Stomach (tissue), 4 donors: ENCODE measurements around the gene SMAD3.

Source experiments
- EP300 ChIP-seq: sonication (generic); formaldehyde crosslinking; IDR thresholded peaks from one replicate; pipeline ENCODE4 v1.6.1; 2017; ENCODE audit warnings: antibody characterized with exemption
- POLR2A ChIP-seq, 4 donors: fragments of 450-650 bp; IDR thresholded peaks; one replicate each; pipeline ENCODE4 v1.6.1; 2016; ENCODE audit warnings: antibody characterized with exemption in 4 of 4, control low read depth in 2 of 4, mild to moderate bottlenecking in 1 of 4, moderate library complexity in 1 of 4
- TF ChIP-seq, protein P1 (sequence below), 7 experiments: fragments of 450-650 bp in 4 of 7; fragments of 200-600 bp in 3 of 7; sonication (generic) in 3 of 7; IDR thresholded peaks; one replicate each; pipeline ENCODE4 v1.5.1; 2016 to 2019; ENCODE audit warnings: antibody characterized with exemption in 7 of 7, control low read depth in 2 of 7, mild to moderate bottlenecking in 1 of 7

DNA sequence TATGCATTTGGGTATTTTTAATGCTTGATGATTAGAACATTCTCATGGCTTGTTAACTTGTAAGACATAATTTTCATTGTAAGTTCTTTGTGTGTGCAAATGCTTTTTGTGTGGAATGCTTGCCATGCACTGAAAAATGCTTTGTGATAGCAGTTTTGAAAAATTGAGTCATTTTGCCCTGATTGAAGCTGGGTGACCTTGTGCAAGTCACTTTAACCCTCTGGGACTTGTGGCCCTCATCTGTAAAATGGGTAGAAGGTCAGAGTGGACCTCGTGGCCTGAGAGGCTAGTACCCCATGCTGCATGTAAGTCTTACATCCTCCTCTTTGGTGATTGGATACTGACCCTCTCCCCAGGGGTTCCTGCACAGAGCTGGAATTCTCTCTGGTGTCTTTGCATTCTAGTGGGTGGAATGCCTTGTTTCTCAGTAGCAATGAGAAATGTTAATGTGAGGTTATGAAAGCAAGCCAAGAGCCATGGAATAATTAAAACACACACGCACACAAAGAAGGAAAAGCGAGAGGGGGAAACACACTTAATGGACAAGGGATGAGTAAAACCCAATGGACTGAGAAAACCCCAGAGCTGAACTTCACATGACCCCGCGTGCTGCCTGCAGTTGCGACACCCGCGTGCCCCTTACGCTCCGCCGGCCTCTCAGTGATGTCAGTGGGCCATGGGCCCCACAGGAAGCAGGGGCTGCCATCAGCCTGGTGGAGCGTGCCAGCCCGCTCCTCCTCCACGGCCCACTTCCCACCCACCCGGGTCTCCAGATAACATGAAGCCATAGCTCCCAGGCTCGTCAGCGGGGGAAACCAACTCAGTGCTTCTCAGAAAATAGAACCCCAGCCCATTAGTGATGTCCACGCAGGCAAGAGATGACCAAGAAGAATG, 44.0 kb downstream of the SMAD3 start:
- TF ChIP-seq EP300 = peak; percentile 51
- TF ChIP-seq POLR2A (IDR thresholded peaks at IDR 0.05) = no peak
- TF ChIP-seq, protein P1, sequence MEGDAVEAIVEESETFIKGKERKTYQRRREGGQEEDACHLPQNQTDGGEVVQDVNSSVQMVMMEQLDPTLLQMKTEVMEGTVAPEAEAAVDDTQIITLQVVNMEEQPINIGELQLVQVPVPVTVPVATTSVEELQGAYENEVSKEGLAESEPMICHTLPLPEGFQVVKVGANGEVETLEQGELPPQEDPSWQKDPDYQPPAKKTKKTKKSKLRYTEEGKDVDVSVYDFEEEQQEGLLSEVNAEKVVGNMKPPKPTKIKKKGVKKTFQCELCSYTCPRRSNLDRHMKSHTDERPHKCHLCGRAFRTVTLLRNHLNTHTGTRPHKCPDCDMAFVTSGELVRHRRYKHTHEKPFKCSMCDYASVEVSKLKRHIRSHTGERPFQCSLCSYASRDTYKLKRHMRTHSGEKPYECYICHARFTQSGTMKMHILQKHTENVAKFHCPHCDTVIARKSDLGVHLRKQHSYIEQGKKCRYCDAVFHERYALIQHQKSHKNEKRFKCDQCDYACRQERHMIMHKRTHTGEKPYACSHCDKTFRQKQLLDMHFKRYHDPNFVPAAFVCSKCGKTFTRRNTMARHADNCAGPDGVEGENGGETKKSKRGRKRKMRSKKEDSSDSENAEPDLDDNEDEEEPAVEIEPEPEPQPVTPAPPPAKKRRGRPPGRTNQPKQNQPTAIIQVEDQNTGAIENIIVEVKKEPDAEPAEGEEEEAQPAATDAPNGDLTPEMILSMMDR (IDR thresholded peaks at IDR 0.05) = no peak
